Neural crest cell (in vitro differentiated cells): ENCODE data around the gene BSPRY. TPM values are rescaled to one million over a fixed set of nuclear protein-coding genes. Genes with fewer than 3 reads are reported as not detected.

Experiments
- DNase-seq: peaks from one replicate; pipeline ENCODE4 v3.0.0; 2021; ENCODE audit warnings: low read depth, mixed read lengths, low spot score
- H3K27ac Mint-ChIP-seq: one replicate; pipeline ENCODE4 v1.8.0; 2021; ENCODE audit warnings: mild to moderate bottlenecking, mixed read lengths; ENCODE audit not compliant: unreplicated experiment
- H3K27me3 Mint-ChIP-seq: 2 replicates; pipeline ENCODE4 v1.8.0; 2021; ENCODE audit warnings: low read depth, mild to moderate bottlenecking, mixed read lengths
- H3K36me3 Mint-ChIP-seq: 2 replicates; pipeline ENCODE4 v1.8.0; 2021; ENCODE audit warnings: low read depth, mild to moderate bottlenecking, mixed read lengths
- H3K4me1 Mint-ChIP-seq: 2 replicates; pipeline ENCODE4 v1.8.0; 2021; ENCODE audit warnings: mixed read lengths
- H3K4me3 Mint-ChIP-seq: one replicate; pipeline ENCODE4 v1.8.0; 2021; ENCODE audit warnings: mild to moderate bottlenecking, mixed read lengths
- H3K9me3 Mint-ChIP-seq: 2 replicates; pipeline ENCODE4 v1.8.0; 2021; ENCODE audit warnings: mixed read lengths
- CTCF ChIP-seq: fragments of 200-600 bp; sonication (generic); conservative IDR thresholded peaks from 2 replicates; pipeline ENCODE4 v1.5.0; 2021; ENCODE audit warnings: antibody characterized with exemption, mild to moderate bottlenecking
- total RNA-seq: library from RNA; stranded (reverse); gene quantifications from 2 replicates; pipeline ENCODE4 v1.2.1, GENCODE V29; 2021

Gene BSPRY
- total RNA-seq, 1 donor from 2014 or later: not detected

GRCh38 chr9:113315231-113315630 lies 34.1 kb upstream of the BSPRY start:
- Mint-ChIP-seq H3K27ac (no peak overlapping the region), H3K36me3 (no peaks in the 10 kb centered on the region), H3K9me3 (no peaks in the 10 kb centered on the region), H3K4me1 (peaks cover 12% of the 10 kb centered on the region), H3K4me3 (no peak overlapping the region), H3K27me3 (no peaks in the 10 kb centered on the region)
- TF ChIP-seq CTCF: no peak
- no peak for DNase-seq

- peak; percentile 6 for DNase-seq
- H3K4me3 Mint-ChIP-seq: no peak overlapping the region
- H3K9me3 Mint-ChIP-seq: no peaks in the 10 kb centered on the region
- H3K27me3 Mint-ChIP-seq: no peaks in the 10 kb centered on the region
- H3K4me1 Mint-ChIP-seq: peaks cover 12% of the 10 kb centered on the region
- no peaks in the 10 kb centered on the region for H3K36me3 Mint-ChIP-seq
- H3K27ac Mint-ChIP-seq: no peak overlapping the region
- no peak for TF ChIP-seq CTCF
These were observed 33.3 kb upstream of the BSPRY start for GRCh38 chr9:113316030-113316429.

- TF ChIP-seq CTCF: peak; percentile 33
- no peak overlapping the region for H3K4me3 Mint-ChIP-seq
These were observed 31.6 kb upstream of the BSPRY start for GRCh38 chr9:113317777-113318176.

GRCh38 chr9:113319054-113319453 lies 30.3 kb upstream of the BSPRY start:
- Mint-ChIP-seq H3K36me3 (no peaks in the 10 kb centered on the region), H3K27me3 (no peaks in the 10 kb centered on the region), H3K9me3 (no peaks in the 10 kb centered on the region), H3K4me1 (peaks cover 12% of the 10 kb centered on the region), H3K27ac (no peak overlapping the region), H3K4me3 (no peak overlapping the region)
- no peak for DNase-seq
- no peak for TF ChIP-seq CTCF

More at GRCh38 chr9:113317777-113318176, 31.6 kb upstream of the BSPRY start:
- H3K27me3 Mint-ChIP-seq: no peaks in the 10 kb centered on the region
- H3K27ac Mint-ChIP-seq: no peak overlapping the region
- H3K4me1 Mint-ChIP-seq: peaks cover 12% of the 10 kb centered on the region
- no peak for DNase-seq
- no peaks in the 10 kb centered on the region for H3K36me3 Mint-ChIP-seq
- no peaks in the 10 kb centered on the region for H3K9me3 Mint-ChIP-seq

GRCh38 chr9:113320051-113320450 lies 29.3 kb upstream of the BSPRY start:
- H3K36me3 Mint-ChIP-seq: no peaks in the 10 kb centered on the region
- H3K27me3 Mint-ChIP-seq: no peaks in the 10 kb centered on the region
- DNase-seq: no peak
- no peaks in the 10 kb centered on the region for H3K9me3 Mint-ChIP-seq
- H3K4me1 Mint-ChIP-seq: peaks cover 12% of the 10 kb centered on the region
- TF ChIP-seq CTCF: no peak
- H3K27ac Mint-ChIP-seq: no peak overlapping the region
- no peak overlapping the region for H3K4me3 Mint-ChIP-seq

GRCh38 chr9:113322671-113323070 lies 26.7 kb upstream of the BSPRY start:
- DNase-seq: no peak
- H3K9me3 Mint-ChIP-seq: no peaks in the 10 kb centered on the region
- TF ChIP-seq CTCF: no peak
- H3K36me3 Mint-ChIP-seq: no peaks in the 10 kb centered on the region
- H3K4me1 Mint-ChIP-seq: no peaks in the 10 kb centered on the region
- no peak overlapping the region for H3K4me3 Mint-ChIP-seq
- H3K27ac Mint-ChIP-seq: no peak overlapping the region
- H3K27me3 Mint-ChIP-seq: no peaks in the 10 kb centered on the region
